ENCODE measurements around the gene SEC11A. TPM values are rescaled to one million over a fixed set of nuclear protein-coding genes. Genes with fewer than 3 reads are reported as not detected.
A peak's percentile ranks its signal among the peaks of the same experiment; 100 is the strongest.

SEC11A gene
- total RNA-seq, 1 donor, result 202 TPM

GRCh38 chr15:84684092-84684491, 31.8 kb downstream of the SEC11A start:
- H3K9me3 ChIP-seq (ENCODE audit: low read depth, low read length), result no peaks in the 10 kb centered on the region
- peaks cover 27% of the 10 kb centered on the region for H3K4me1 ChIP-seq (ENCODE audit: insufficient read depth, low read length)
- no peak overlapping the region for H3K4me2 ChIP-seq (ENCODE audit: insufficient read depth, low read length)
- H3K36me3 ChIP-seq (ENCODE audit: insufficient read depth, low read length), result peaks cover 51% of the 10 kb centered on the region
- H3K4me3 ChIP-seq (ENCODE audit: insufficient read depth, low read length), result no peak overlapping the region
- no peak for DNase-seq (ENCODE audit: insufficient read length, low spot score, missing footprints)
- TF ChIP-seq CTCF (IDR thresholded peaks at IDR 0.05; ENCODE audit: extremely low read depth, low read depth, low read length), result no peak
- H4K20me1 ChIP-seq (ENCODE audit: insufficient read depth, low read length), result peaks cover 2% of the 10 kb centered on the region
- H3K27me3 ChIP-seq (ENCODE audit: insufficient read depth, low read length), result no peaks in the 10 kb centered on the region
- H3K27ac ChIP-seq (ENCODE audit: low read depth, low read length), result peak overlapping the region; percentile 84
- no peak overlapping the region for H2AFZ ChIP-seq (ENCODE audit: low read length)
- H3K79me2 ChIP-seq (ENCODE audit: insufficient read depth, low read length), result peaks cover 43% of the 10 kb centered on the region

GRCh38 chr15:84681831-84682230, 34.1 kb downstream of the SEC11A start:
- H3K79me2 ChIP-seq (ENCODE audit: insufficient read depth, low read length), result peaks cover 31% of the 10 kb centered on the region
- H3K4me2 ChIP-seq (ENCODE audit: insufficient read depth, low read length), result no peak overlapping the region
- peaks cover 27% of the 10 kb centered on the region for H3K4me1 ChIP-seq (ENCODE audit: insufficient read depth, low read length)
- DNase-seq (ENCODE audit: insufficient read length, low spot score, missing footprints), result no peak
- no peaks in the 10 kb centered on the region for H3K9me3 ChIP-seq (ENCODE audit: low read depth, low read length)
- H3K4me3 ChIP-seq (ENCODE audit: insufficient read depth, low read length), result no peak overlapping the region
- H4K20me1 ChIP-seq (ENCODE audit: insufficient read depth, low read length), result peaks cover 2% of the 10 kb centered on the region
- H3K36me3 ChIP-seq (ENCODE audit: insufficient read depth, low read length), result peaks cover 49% of the 10 kb centered on the region
- no peak for TF ChIP-seq CTCF (IDR thresholded peaks at IDR 0.05; ENCODE audit: extremely low read depth, low read depth, low read length)
- peak overlapping the region; percentile 69 for H3K27ac ChIP-seq (ENCODE audit: low read depth, low read length)
- H2AFZ ChIP-seq (ENCODE audit: low read length), result no peak overlapping the region
- H3K27me3 ChIP-seq (ENCODE audit: insufficient read depth, low read length), result no peaks in the 10 kb centered on the region

- TF ChIP-seq CTCF (IDR thresholded peaks at IDR 0.05; ENCODE audit: extremely low read depth, low read depth, low read length), result no peak
- peaks cover 35% of the 10 kb centered on the region for H3K36me3 ChIP-seq (ENCODE audit: insufficient read depth, low read length)
These were observed 44.7 kb downstream of the SEC11A start for GRCh38 chr15:84671211-84671610.

GRCh38 chr15:84669726-84670125, 46.2 kb downstream of the SEC11A start:
- Histone ChIP-seq H3K4me1 (ENCODE audit: insufficient read depth, low read length) (peaks cover 40% of the 10 kb centered on the region), H3K27me3 (ENCODE audit: insufficient read depth, low read length) (no peaks in the 10 kb centered on the region), H3K79me2 (ENCODE audit: insufficient read depth, low read length) (peaks cover 11% of the 10 kb centered on the region), H3K4me3 (ENCODE audit: insufficient read depth, low read length) (no peak overlapping the region), H3K9me3 (ENCODE audit: low read depth, low read length) (no peaks in the 10 kb centered on the region), H3K4me2 (ENCODE audit: insufficient read depth, low read length) (no peak overlapping the region), H2AFZ (ENCODE audit: low read length) (no peak overlapping the region), H3K36me3 (ENCODE audit: insufficient read depth, low read length) (peaks cover 40% of the 10 kb centered on the region), H4K20me1 (ENCODE audit: insufficient read depth, low read length) (peaks cover 4% of the 10 kb centered on the region), H3K27ac (ENCODE audit: low read depth, low read length) (peak overlapping the region; percentile 84)
- peak; percentile 81 for DNase-seq (ENCODE audit: insufficient read length, low spot score, missing footprints)
- TF ChIP-seq CTCF (IDR thresholded peaks at IDR 0.05; ENCODE audit: extremely low read depth, low read depth, low read length), result no peak

More at GRCh38 chr15:84671211-84671610, 44.7 kb downstream of the SEC11A start:
- peak overlapping the region; percentile 84 for H3K27ac ChIP-seq (ENCODE audit: low read depth, low read length)
- peaks cover 19% of the 10 kb centered on the region for H3K79me2 ChIP-seq (ENCODE audit: insufficient read depth, low read length)
- H4K20me1 ChIP-seq (ENCODE audit: insufficient read depth, low read length), result peaks cover 4% of the 10 kb centered on the region
- DNase-seq (ENCODE audit: insufficient read length, low spot score, missing footprints), result peak; percentile 61
- H3K4me1 ChIP-seq (ENCODE audit: insufficient read depth, low read length), result peaks cover 40% of the 10 kb centered on the region
- no peak overlapping the region for H2AFZ ChIP-seq (ENCODE audit: low read length)
- H3K9me3 ChIP-seq (ENCODE audit: low read depth, low read length), result no peaks in the 10 kb centered on the region
- H3K27me3 ChIP-seq (ENCODE audit: insufficient read depth, low read length), result no peaks in the 10 kb centered on the region
- no peak overlapping the region for H3K4me3 ChIP-seq (ENCODE audit: insufficient read depth, low read length)
- H3K4me2 ChIP-seq (ENCODE audit: insufficient read depth, low read length), result peak overlapping the region; percentile 51

Measured in osteoblast (primary cell).